H1 (cell line): ENCODE measurements around the gene HAT1. TPM values are rescaled to one million over a fixed set of nuclear protein-coding genes. Genes with fewer than 3 reads are reported as not detected.

ENCODE experiments used
- CTCF ChIA-PET: fragments of 300-600 bp; sonication (Branson Sonifier 250); formaldehyde crosslinking; loops from one replicate; lab custom pipeline; 2021; ENCODE audit not compliant: partially characterized antibody; lab: Charles Lee
- POLR2A ChIA-PET: fragments of 300-600 bp; sonication (Branson Sonifier 250); formaldehyde crosslinking; loops from one replicate; lab custom pipeline; 2021; ENCODE audit warnings: inconsistent platforms; ENCODE audit not compliant: partially characterized antibody; lab: Charles Lee
- DNase-seq, 2 experiments: peaks; one replicate each; pipeline versions ENCODE4 v3.0.0 to v3.0.0-alpha.2; 2010 to 2022; ENCODE audit warnings: low spot score in 2 of 2, low read depth in 1 of 2, mixed read lengths in 1 of 2
- FAIRE-seq: peaks from 2 replicates; lab custom pipeline; 2011; peaks lifted over from hg19 to GRCh38; lab: Jason Lieb, UNC
- H2AFZ ChIP-seq: 2 replicates; pipeline ENCODE4 v1.8.1; 2012; ENCODE audit warnings: low read length, inconsistent platforms
- H2AK5ac ChIP-seq: 2 replicates; pipeline ENCODE4 v1.6.1; 2013; ENCODE audit warnings: low read depth, low read length
- H2BK120ac ChIP-seq: replicated peaks from 2 replicates; pipeline ENCODE3; 2013; ENCODE audit warnings: low read depth, low read length, inconsistent platforms
- H2BK12ac ChIP-seq: 2 replicates; pipeline ENCODE4 v1.6.1; 2013; ENCODE audit warnings: low read depth, low read length
- H2BK15ac ChIP-seq: 2 replicates; pipeline ENCODE4 v1.6.1; 2013; ENCODE audit warnings: low read length
- H2BK20ac ChIP-seq: 2 replicates; pipeline ENCODE4 v1.6.1; 2013; ENCODE audit warnings: low read length
- H2BK5ac ChIP-seq: 2 replicates; pipeline ENCODE4 v1.6.1; 2013; ENCODE audit warnings: low read depth, low read length
- H3K14ac ChIP-seq: 2 replicates; pipeline ENCODE4 v1.6.1; 2013; ENCODE audit warnings: inconsistent platforms; ENCODE audit not compliant: insufficient read length
- H3K18ac ChIP-seq: 2 replicates; pipeline ENCODE4 v1.6.1; 2013; ENCODE audit warnings: low read length; ENCODE audit errors: extremely low read depth
- H3K23ac ChIP-seq: 2 replicates; pipeline ENCODE4 v1.6.1; 2013; ENCODE audit warnings: inconsistent platforms; ENCODE audit not compliant: insufficient read length
- H3K23me2 ChIP-seq: 2 replicates; pipeline ENCODE4 v1.6.1; 2013; ENCODE audit warnings: low read depth, low read length
- H3K27ac ChIP-seq: 2 replicates; pipeline ENCODE4 v1.6.1; 2011; ENCODE audit warnings: low read depth, low read length, inconsistent platforms
- H3K27me3 ChIP-seq, 4 experiments: replicated peaks in 1 of 4; 1 replicate in 1 of 4; 2 replicates in 3 of 4; pipeline versions ENCODE4 v1.6.1 to v1.8.1; 2011 to 2013; ENCODE audit warnings: low read length in 3 of 4, mild to moderate bottlenecking in 3 of 4, inconsistent platforms in 2 of 4, mixed read lengths in 2 of 4, moderate library complexity in 1 of 4; ENCODE audit not compliant: control insufficient read depth in 3 of 4, insufficient read depth in 3 of 4; ENCODE audit errors: extremely low read depth in 1 of 4
- H3K36me3 ChIP-seq, 4 experiments: 2 replicates each; pipeline versions ENCODE4 v1.6.1 to v1.8.1; 2011 to 2013; ENCODE audit warnings: mild to moderate bottlenecking in 4 of 4, low read length in 3 of 4, moderate library complexity in 2 of 4, control low read depth in 1 of 4, inconsistent platforms in 1 of 4; ENCODE audit not compliant: insufficient read depth in 4 of 4, control insufficient read depth in 2 of 4
- H3K4ac ChIP-seq: replicated peaks from 2 replicates; pipeline ENCODE3; 2013; ENCODE audit warnings: low read length, low read depth, mixed read lengths, inconsistent platforms; ENCODE audit not compliant: insufficient read length
- H3K4me1 ChIP-seq, 4 experiments: replicated peaks in 1 of 4; 1 replicate in 1 of 4; 2 replicates in 3 of 4; pipeline versions ENCODE4 v1.6.1 to v1.8.1; 2011 to 2013; ENCODE audit warnings: low read length in 3 of 4, inconsistent platforms in 2 of 4, mixed read lengths in 1 of 4; ENCODE audit not compliant: insufficient read depth in 4 of 4, control insufficient read depth in 3 of 4
- H3K4me2 ChIP-seq, 2 experiments: 2 replicates each; pipeline versions ENCODE4 v1.6.1 to v1.8.1; 2011 to 2013; ENCODE audit warnings: low read depth in 2 of 2, low read length in 2 of 2, control low read depth in 1 of 2, inconsistent platforms in 1 of 2, mild to moderate bottlenecking in 1 of 2; ENCODE audit not compliant: insufficient read depth in 1 of 2
- H3K4me3 ChIP-seq, 4 experiments: fragments of 200-600, 300-600 bp in 1 of 4; sonication (generic), shearing (Covaris generic), sonication (Bioruptor Twin) in 1 of 4; 2 replicates each; pipeline versions ENCODE4 v1.5.1 to v1.8.1; 2011 to 2016; ENCODE audit warnings: low read length in 4 of 4, low read depth in 3 of 4, control low read depth in 2 of 4, inconsistent platforms in 2 of 4, mild to moderate bottlenecking in 2 of 4, mixed read lengths in 1 of 4, moderate library complexity in 1 of 4; ENCODE audit not compliant: insufficient read depth in 2 of 4; ENCODE audit errors: extremely low read depth in 1 of 4
- H3K56ac ChIP-seq: replicated peaks from 2 replicates; pipeline ENCODE3; 2013; ENCODE audit warnings: low read depth, mild to moderate bottlenecking, mixed read lengths, low read length, inconsistent platforms; ENCODE audit not compliant: insufficient read length
- H3K79me1 ChIP-seq: 2 replicates; pipeline ENCODE4 v1.6.1; 2013; ENCODE audit warnings: low read depth, low read length, control low read depth
- H3K79me2 ChIP-seq, 2 experiments: 2 replicates each; pipeline versions ENCODE4 v1.6.1 to v1.8.1; 2012 to 2013; ENCODE audit warnings: low read length in 2 of 2, mild to moderate bottlenecking in 2 of 2, inconsistent platforms in 1 of 2; ENCODE audit not compliant: insufficient read depth in 2 of 2, control insufficient read depth in 1 of 2
- H3K9ac ChIP-seq, 4 experiments: replicated peaks in 1 of 4; 1 replicate in 1 of 4; 2 replicates in 3 of 4; pipeline versions ENCODE4 v1.6.1 to v1.8.1; 2011 to 2013; ENCODE audit warnings: low read depth in 3 of 4, low read length in 3 of 4, control low read depth in 2 of 4, mild to moderate bottlenecking in 2 of 4, moderate library complexity in 2 of 4, inconsistent platforms in 1 of 4; ENCODE audit errors: extremely low read depth in 1 of 4
- H3K9me3 ChIP-seq, 2 experiments: 2 replicates each; pipeline versions ENCODE4 v1.6.1 to v1.8.1; 2012 to 2013; ENCODE audit warnings: mild to moderate bottlenecking in 2 of 2, moderate library complexity in 2 of 2, control low read depth in 1 of 2, inconsistent platforms in 1 of 2, low read depth in 1 of 2, low read length in 1 of 2, mixed read lengths in 1 of 2; ENCODE audit not compliant: insufficient read depth in 2 of 2
- H4K20me1 ChIP-seq, 2 experiments: replicated peaks in 1 of 2; 2 replicates each; pipeline versions ENCODE3 to v1.8.1; 2011 to 2013; ENCODE audit warnings: inconsistent platforms in 2 of 2, low read length in 2 of 2, mild to moderate bottlenecking in 1 of 2; ENCODE audit not compliant: insufficient read depth in 2 of 2, control insufficient read depth in 1 of 2
- H4K5ac ChIP-seq: 2 replicates; pipeline ENCODE4 v1.6.1; 2013; ENCODE audit warnings: low read length, low read depth, mixed read lengths, inconsistent platforms; ENCODE audit not compliant: insufficient read length
- H4K8ac ChIP-seq: 2 replicates; pipeline ENCODE4 v1.8.0; 2013; ENCODE audit warnings: mild to moderate bottlenecking, moderate library complexity, low read length, inconsistent platforms; ENCODE audit not compliant: insufficient read depth; ENCODE audit errors: extremely low read depth
- H4K91ac ChIP-seq: replicated peaks from 2 replicates; pipeline ENCODE3; 2013; ENCODE audit warnings: low read length, mixed read lengths, inconsistent platforms; ENCODE audit not compliant: insufficient read length
- CBX5 ChIP-seq: fragments of 300-800, 300-1000 bp; sonication (generic); IDR thresholded peaks from 2 replicates; pipeline ENCODE4 v1.7.1; 2016; ENCODE audit warnings: antibody characterized with exemption, low read length, low read depth
- CREB1 ChIP-seq: IDR thresholded peaks from 2 replicates; pipeline ENCODE4 v1.6.1; 2012; ENCODE audit warnings: inconsistent platforms
- FOSL1 ChIP-seq: IDR thresholded peaks from 2 replicates; pipeline ENCODE4 v1.6.1; 2011; ENCODE audit warnings: mild to moderate bottlenecking, low read depth, low read length, moderate library complexity; ENCODE audit not compliant: insufficient read depth
- HDAC2 ChIP-seq, 2 experiments: fragments of 300-600 bp in 1 of 2; sonication (generic) in 1 of 2; IDR thresholded peaks; 2 replicates each; pipeline ENCODE4 v1.6.1; 2011 to 2012; ENCODE audit warnings: low read depth in 2 of 2, low read length in 2 of 2, mild to moderate bottlenecking in 2 of 2, moderate library complexity in 2 of 2, borderline replicate concordance in 1 of 2, inconsistent platforms in 1 of 2
- POLR2A ChIP-seq, 2 experiments: IDR thresholded peaks; 1 replicate in 1 of 2; 2 replicates in 1 of 2; pipeline ENCODE4 v1.6.1; 2011; ENCODE audit warnings: low read depth in 2 of 2, low read length in 2 of 2, mild to moderate bottlenecking in 2 of 2; ENCODE audit errors: control extremely low read depth in 1 of 2
- TAF1 ChIP-seq: IDR thresholded peaks from 2 replicates; pipeline ENCODE4 v1.6.1; 2011; ENCODE audit warnings: mild to moderate bottlenecking, low read depth, low read length
- WGBS, 2 experiments: shearing (Covaris generic) in 1 of 2; methylation state at CpG; one replicate each; pipeline versions ENCODE4 v1.1.6 to v1.1.7; 2013 to 2015; ENCODE audit warnings: low lambda C conversion rate in 2 of 2, mixed read lengths in 2 of 2, inconsistent platforms in 1 of 2, low coverage in 1 of 2, missing lambda C conversion rate in 1 of 2; ENCODE audit not compliant: insufficient replicate concordance in 2 of 2, insufficient coverage in 1 of 2, insufficient read length in 1 of 2; ENCODE audit errors: extremely low coverage in 1 of 2, missing lambda C conversion rate in 1 of 2; 5-methylcytosine and 5-hydroxymethylcytosine counted together
- polyA plus RNA-seq, 7 experiments: library from polyadenylated mRNA; depleted of rRNA in 3 of 7; stranded (reverse) in 5 of 7; unstranded in 2 of 7; fragments of >200 nt in 5 of 7; fragments of 200-250 nt in 2 of 7; gene quantifications; 1 replicate in 5 of 7; 2 replicates in 1 of 7; 4 replicates in 1 of 7; pipeline versions ENCODE4 v1.2.1 to v1.2.3, GENCODE V29; 2011 to 2013; ENCODE audit warnings: missing spikeins in 2 of 7, mixed read lengths in 2 of 7
- total RNA-seq: library from RNA; stranded (reverse); fragmentation: NEBNext Ultra II Directional; extraction: Animal tissue kit (Norgen Biotek cat#: 25700); gene quantifications from 2 replicates; pipeline ENCODE4 v1.2.1, GENCODE V29; 2021
- TF ChIP-seq, protein P1 (sequence below): IDR thresholded peaks from 2 replicates; pipeline ENCODE4 v1.6.1; 2011; ENCODE audit warnings: low read depth, mild to moderate bottlenecking, low read length; ENCODE audit not compliant: insufficient read depth

HAT1 gene
- total and polyA plus RNA-seq, 2 of the 8 experiments (the other 6 are each of a cell fraction or from before 2014, with no cell fraction given) = 44.6 to 74.2 TPM

DNA sequence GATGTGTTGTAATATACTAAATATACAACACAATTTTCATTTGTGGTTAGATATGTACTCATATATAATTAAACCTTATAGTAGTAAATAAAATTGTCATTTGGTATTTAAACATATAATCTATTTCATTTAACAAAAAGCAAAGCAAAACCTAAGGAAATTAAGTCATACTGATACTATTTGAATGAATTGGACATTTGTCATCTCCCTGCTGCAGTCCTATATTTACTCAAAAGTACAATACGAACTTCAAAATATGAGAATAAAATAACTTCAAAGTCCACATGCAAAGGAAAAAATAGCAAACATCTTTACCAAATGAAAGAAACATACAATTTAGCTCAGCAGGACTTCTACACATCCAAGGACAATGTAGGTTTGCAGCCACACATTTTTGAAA is 11.8 kb upstream of the HAT1 start:
- no peak overlapping the region for H3K4me3 ChIP-seq
- no peak overlapping the region for H2BK120ac ChIP-seq
- ChIA-PET CTCF (no interaction called here), POLR2A (interaction anchor here (1.2 kb wide), 1 partner anchor 9 kb away, joined by 4 read pairs; no protein-coding TSS in a partner anchor)
- H3K4ac ChIP-seq = no peak overlapping the region
- no peak overlapping the region for H2BK20ac ChIP-seq
- H3K27ac ChIP-seq = no peak overlapping the region
- no peak overlapping the region for H2BK12ac ChIP-seq
- H4K8ac ChIP-seq = no peak overlapping the region
- no peaks in the 10 kb centered on the region for H3K79me2 ChIP-seq
- no peaks in the 10 kb centered on the region for H3K27me3 ChIP-seq
- H3K23ac ChIP-seq = no peak overlapping the region
- H3K14ac ChIP-seq = no peak overlapping the region
- no peak overlapping the region for H3K18ac ChIP-seq
- H3K56ac ChIP-seq = no peak overlapping the region
- no peak overlapping the region for H2BK15ac ChIP-seq
- no peak for FAIRE-seq
- no peak overlapping the region for H3K9ac ChIP-seq
- no peak overlapping the region for H2AK5ac ChIP-seq
- H3K4me1 ChIP-seq = no peaks in the 10 kb centered on the region
- no peaks in the 10 kb centered on the region for H4K20me1 ChIP-seq
- no peak overlapping the region for H2AFZ ChIP-seq
- no peak overlapping the region for H3K4me2 ChIP-seq
- 82% methylated on average over 1 of the region's 1 CpG; no CpG with 5 or more reads in 1 of the 2 experiments for WGBS, 2 experiments
- H3K9me3 ChIP-seq = no peaks in the 10 kb centered on the region
- no peak overlapping the region for H4K5ac ChIP-seq
- H3K79me1 ChIP-seq = no peaks in the 10 kb centered on the region
- H3K23me2 ChIP-seq = no peaks in the 10 kb centered on the region
- DNase-seq = no peak
- H2BK5ac ChIP-seq = no peak overlapping the region
- TF ChIP-seq HDAC2 (IDR thresholded peaks at IDR 0.05; ENCODE audit: borderline replicate concordance in 1 of 2, low read depth in 2 of 2, low read length in 2 of 2) (no peak), CBX5 (no peak), TAF1 (no peak), POLR2A (IDR thresholded peaks at IDR 0.05; ENCODE audit: control extremely low read depth in 1 of 2, low read depth in 2 of 2, low read length in 2 of 2) (no peak), CREB1 (no peak), FOSL1 (no peak)
- TF ChIP-seq, protein P1, sequence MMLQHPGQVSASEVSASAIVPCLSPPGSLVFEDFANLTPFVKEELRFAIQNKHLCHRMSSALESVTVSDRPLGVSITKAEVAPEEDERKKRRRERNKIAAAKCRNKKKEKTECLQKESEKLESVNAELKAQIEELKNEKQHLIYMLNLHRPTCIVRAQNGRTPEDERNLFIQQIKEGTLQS = no peak
- H3K36me3 ChIP-seq = no peaks in the 10 kb centered on the region
- H4K91ac ChIP-seq = no peak overlapping the region
